Endothelial cell of umbilical vein (primary cell): Measurements from ENCODE around the gene NTF3. TPM values are rescaled to one million over a fixed set of nuclear protein-coding genes. Genes with fewer than 3 reads are reported as not detected.

ENCODE experiments used
- BruUV-seq: library from RNA; stranded (reverse); fragments of 400-500 nt; replicated peaks from 2 replicates; lab custom pipeline; 2021; lab: Mats Ljungman, UMichigan
- CTCF ChIA-PET: fragments of 300-600, 350-600 bp; sonication (Branson Sonifier 250); formaldehyde crosslinking; loops from one replicate; lab custom pipeline; 2021; ENCODE audit warnings: antibody characterized with exemption, inconsistent platforms; lab: Charles Lee
- POLR2A ChIA-PET: fragments of 300-600, 350-600 bp; sonication (Branson Sonifier 250); formaldehyde crosslinking; loops from one replicate; lab custom pipeline; 2021; ENCODE audit warnings: antibody characterized with exemption, inconsistent platforms; lab: Charles Lee
- DNase-seq: peaks from one replicate; pipeline ENCODE4 v3.0.0-alpha.2; 2011; ENCODE audit warnings: low read depth, low spot score
- FAIRE-seq: peaks from 2 replicates; lab custom pipeline; 2011; peaks lifted over from hg19 to GRCh38; lab: Jason Lieb, UNC
- H2AFZ ChIP-seq: 2 replicates; pipeline ENCODE4 v1.6.0; 2012; ENCODE audit warnings: low read depth, low read length, control low read depth, inconsistent platforms
- H3K27ac ChIP-seq: 2 replicates; pipeline ENCODE4 v1.5.1; 2011; ENCODE audit warnings: low read depth, mild to moderate bottlenecking, control low read depth, low read length, moderate library complexity; ENCODE audit not compliant: insufficient read depth
- H3K27me3 ChIP-seq, 2 experiments: 2 replicates each; pipeline versions ENCODE4 v1.6.0 to v1.6.1; 2011; ENCODE audit warnings: low read length in 2 of 2, mixed read lengths in 1 of 2; ENCODE audit not compliant: control insufficient read depth in 2 of 2, insufficient read depth in 2 of 2
- H3K36me3 ChIP-seq, 2 experiments: 2 replicates in 1 of 2; 3 replicates in 1 of 2; pipeline ENCODE4 v1.5.1; 2011; ENCODE audit warnings: low read length in 2 of 2, mild to moderate bottlenecking in 1 of 2, moderate library complexity in 1 of 2; ENCODE audit not compliant: control insufficient read depth in 2 of 2, insufficient read depth in 2 of 2; ENCODE audit errors: extremely low read depth in 1 of 2
- H3K4me1 ChIP-seq: 3 replicates; pipeline ENCODE4 v1.5.1; 2011; ENCODE audit warnings: mild to moderate bottlenecking, low read length; ENCODE audit not compliant: control insufficient read depth, insufficient read depth; ENCODE audit errors: extremely low read depth
- H3K4me2 ChIP-seq: 2 replicates; pipeline ENCODE4 v1.6.1; 2011; ENCODE audit warnings: low read length, control low read depth, mixed read lengths; ENCODE audit not compliant: insufficient read depth
- H3K4me3 ChIP-seq, 3 experiments: fragments of 200-600 bp in 1 of 3; sonication (generic), shearing (Covaris generic) in 1 of 3; replicated peaks in 1 of 3; 2 replicates each; pipeline ENCODE4 v1.5.1; 2011 to 2016; ENCODE audit warnings: control low read depth in 3 of 3, low read length in 3 of 3, mild to moderate bottlenecking in 2 of 3, inconsistent platforms in 1 of 3, low read depth in 1 of 3, moderate library complexity in 1 of 3; ENCODE audit not compliant: insufficient read depth in 1 of 3
- H3K79me2 ChIP-seq: 2 replicates; pipeline ENCODE4 v1.6.0; 2012; ENCODE audit warnings: low read length, inconsistent platforms; ENCODE audit not compliant: control insufficient read depth, insufficient read depth
- H3K9ac ChIP-seq: replicated peaks from 2 replicates; pipeline ENCODE3; 2011; ENCODE audit warnings: low read length, control low read depth; ENCODE audit not compliant: insufficient read depth; ENCODE audit errors: extremely low read depth
- H3K9me1 ChIP-seq: replicated peaks from 3 replicates; pipeline ENCODE4 v1.6.0; 2011; ENCODE audit warnings: mild to moderate bottlenecking, low read length; ENCODE audit not compliant: control insufficient read depth, insufficient read depth; ENCODE audit errors: extremely low read depth
- H3K9me3 ChIP-seq: replicated peaks from 2 replicates; pipeline ENCODE4 v1.5.1; 2012; ENCODE audit warnings: low read length, inconsistent platforms; ENCODE audit not compliant: control insufficient read depth, insufficient read depth
- H4K20me1 ChIP-seq: replicated peaks from 2 replicates; pipeline ENCODE3; 2011; ENCODE audit warnings: mild to moderate bottlenecking, low read length; ENCODE audit not compliant: control insufficient read depth, insufficient read depth; ENCODE audit errors: extremely low read depth
- CTCF ChIP-seq, 2 donors: IDR thresholded peaks; 1 replicate in 1 of 2; 2 replicates in 1 of 2; pipeline ENCODE4 v1.5.1; 2011; ENCODE audit warnings: low read length in 2 of 2, mild to moderate bottlenecking in 2 of 2, moderate library complexity in 2 of 2, control low read depth in 1 of 2, inconsistent platforms in 1 of 2, low read depth in 1 of 2; ENCODE audit not compliant: insufficient read depth in 1 of 2; ENCODE audit errors: extremely low read depth in 1 of 2
- EZH2 ChIP-seq: IDR thresholded peaks from 2 replicates; pipeline ENCODE4 v1.6.1; 2012; ENCODE audit warnings: borderline replicate concordance, low read depth, mild to moderate bottlenecking, moderate library complexity, low read length, inconsistent platforms; ENCODE audit not compliant: severe bottlenecking
- FOS ChIP-seq: IDR thresholded peaks from 2 replicates; pipeline ENCODE4 v1.6.1; 2011; ENCODE audit warnings: mild to moderate bottlenecking, low read length, moderate library complexity, borderline replicate concordance; ENCODE audit not compliant: insufficient read depth
- GATA2 ChIP-seq: IDR thresholded peaks from 2 replicates; pipeline ENCODE4 v1.7.0; 2011; ENCODE audit warnings: low read depth, mild to moderate bottlenecking, moderate library complexity, mixed read lengths, low read length; ENCODE audit not compliant: insufficient read length, insufficient read depth
- JUN ChIP-seq: IDR thresholded peaks from 2 replicates; pipeline ENCODE4 v1.6.1; 2011; ENCODE audit warnings: borderline replicate concordance, low read depth; ENCODE audit not compliant: insufficient read length, insufficient read depth
- MAX ChIP-seq: IDR thresholded peaks from 2 replicates; pipeline ENCODE4 v1.6.1; 2011; ENCODE audit not compliant: insufficient read depth, insufficient read length
- MYC ChIP-seq: IDR thresholded peaks from one replicate; pipeline ENCODE4 v1.6.1; 2011; ENCODE audit warnings: mild to moderate bottlenecking, low read depth, low read length
- POLR2A ChIP-seq: IDR thresholded peaks from 2 replicates; pipeline ENCODE4 v1.6.1; 2012; ENCODE audit warnings: low read depth, mild to moderate bottlenecking, control low read depth, low read length
- POLR2AphosphoS5 ChIP-seq: IDR thresholded peaks from 2 replicates; pipeline ENCODE4 v1.6.1; 2012; ENCODE audit warnings: low read depth, mild to moderate bottlenecking, control low read depth, low read length, moderate library complexity; ENCODE audit not compliant: insufficient read depth
- dilution Hi-C: fragments of 300-500 bp; cut with MboI; formaldehyde crosslinking; loops from one replicate; pipeline ENCODE4 v1.15.0; 2019; ENCODE audit warnings: low sequenced_read_pairs; ENCODE audit not compliant: extremely low pct_ligation_motif_present
- intact Hi-C: fragments of 100-400 bp; cut with micrococcal nuclease; formaldehyde crosslinking; loops from one replicate; pipeline ENCODE4 v1.10.0; 2022
- polyA plus RNA-seq, 4 experiments: library from polyadenylated mRNA; depleted of rRNA in 3 of 4; stranded (reverse) in 3 of 4; unstranded in 1 of 4; fragments of >200 nt; gene quantifications; 2 replicates each; pipeline versions ENCODE4 v1.2.1 to v1.2.3, GENCODE V29; 2011 to 2012; ENCODE audit warnings: missing spikeins in 1 of 4
- total RNA-seq: library from RNA; stranded (reverse); gene quantifications from 2 replicates; pipeline ENCODE4 v1.2.3, GENCODE V29; 2021

NTF3 gene
- total and polyA plus RNA-seq, 2 donors (not counting 3 experiments of a cell fraction or from before 2014, with no cell fraction given): not detected

- no peaks in the 10 kb centered on the region for H3K9me1 ChIP-seq
- no peaks in the 10 kb centered on the region for H4K20me1 ChIP-seq
- H3K9me3 ChIP-seq: no peaks in the 10 kb centered on the region
- TF ChIP-seq MAX: no peak
- TF ChIP-seq GATA2: no peak
- no peak for TF ChIP-seq MYC
- no peak for TF ChIP-seq FOS
- TF ChIP-seq CTCF (IDR thresholded peaks at IDR 0.05; ENCODE audit: extremely low read depth in 1 of 2, insufficient read depth in 1 of 2, low read depth in 1 of 2, low read length in 2 of 2): no peak
- TF ChIP-seq POLR2A: no peak
- no peak for TF ChIP-seq POLR2AphosphoS5
- TF ChIP-seq JUN: no peak
- TF ChIP-seq EZH2: no peak
- no peaks in the 10 kb centered on the region for H3K36me3 ChIP-seq
- no peak for FAIRE-seq
- H3K27ac ChIP-seq: no peak overlapping the region
- ChIA-PET POLR2A (no interaction called here), CTCF (no interaction called here)
- dilution Hi-C loops (no loop called here), intact Hi-C loops (no loop called here)
- DNase-seq: no peak
- no TSS peak for BruUV-seq
- no peak overlapping the region for H3K4me3 ChIP-seq
- no peak overlapping the region for H3K9ac ChIP-seq
- H3K4me2 ChIP-seq: no peak overlapping the region
- no peaks in the 10 kb centered on the region for H3K79me2 ChIP-seq
- H2AFZ ChIP-seq: no peak overlapping the region
- no peaks in the 10 kb centered on the region for H3K4me1 ChIP-seq
- peaks cover 0 to 2% of the 10 kb centered on the region in 2 experiments for H3K27me3 ChIP-seq
Observed at GRCh38 chr12:5492562-5492961, 60.7 kb downstream of the NTF3 start.
